GM21825 (cell line): ENCODE measurements around the gene INTS12.
"Not testable (repeated sequence)": the region's sequence is repeated elsewhere in the genome, so short reads cannot be mapped to it uniquely, and the experiment has no call there.

ENCODE experiments used
- ATAC-seq: cut with Tn5 transposase; IDR thresholded peaks from one replicate; pipeline ENCODE4 v1.9.1; 2021; ENCODE audit warnings: mild to moderate bottlenecking, moderate library complexity; ENCODE audit not compliant: unreplicated experiment

Gene INTS12, protein sequence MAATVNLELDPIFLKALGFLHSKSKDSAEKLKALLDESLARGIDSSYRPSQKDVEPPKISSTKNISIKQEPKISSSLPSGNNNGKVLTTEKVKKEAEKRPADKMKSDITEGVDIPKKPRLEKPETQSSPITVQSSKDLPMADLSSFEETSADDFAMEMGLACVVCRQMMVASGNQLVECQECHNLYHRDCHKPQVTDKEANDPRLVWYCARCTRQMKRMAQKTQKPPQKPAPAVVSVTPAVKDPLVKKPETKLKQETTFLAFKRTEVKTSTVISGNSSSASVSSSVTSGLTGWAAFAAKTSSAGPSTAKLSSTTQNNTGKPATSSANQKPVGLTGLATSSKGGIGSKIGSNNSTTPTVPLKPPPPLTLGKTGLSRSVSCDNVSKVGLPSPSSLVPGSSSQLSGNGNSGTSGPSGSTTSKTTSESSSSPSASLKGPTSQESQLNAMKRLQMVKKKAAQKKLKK

DNA sequence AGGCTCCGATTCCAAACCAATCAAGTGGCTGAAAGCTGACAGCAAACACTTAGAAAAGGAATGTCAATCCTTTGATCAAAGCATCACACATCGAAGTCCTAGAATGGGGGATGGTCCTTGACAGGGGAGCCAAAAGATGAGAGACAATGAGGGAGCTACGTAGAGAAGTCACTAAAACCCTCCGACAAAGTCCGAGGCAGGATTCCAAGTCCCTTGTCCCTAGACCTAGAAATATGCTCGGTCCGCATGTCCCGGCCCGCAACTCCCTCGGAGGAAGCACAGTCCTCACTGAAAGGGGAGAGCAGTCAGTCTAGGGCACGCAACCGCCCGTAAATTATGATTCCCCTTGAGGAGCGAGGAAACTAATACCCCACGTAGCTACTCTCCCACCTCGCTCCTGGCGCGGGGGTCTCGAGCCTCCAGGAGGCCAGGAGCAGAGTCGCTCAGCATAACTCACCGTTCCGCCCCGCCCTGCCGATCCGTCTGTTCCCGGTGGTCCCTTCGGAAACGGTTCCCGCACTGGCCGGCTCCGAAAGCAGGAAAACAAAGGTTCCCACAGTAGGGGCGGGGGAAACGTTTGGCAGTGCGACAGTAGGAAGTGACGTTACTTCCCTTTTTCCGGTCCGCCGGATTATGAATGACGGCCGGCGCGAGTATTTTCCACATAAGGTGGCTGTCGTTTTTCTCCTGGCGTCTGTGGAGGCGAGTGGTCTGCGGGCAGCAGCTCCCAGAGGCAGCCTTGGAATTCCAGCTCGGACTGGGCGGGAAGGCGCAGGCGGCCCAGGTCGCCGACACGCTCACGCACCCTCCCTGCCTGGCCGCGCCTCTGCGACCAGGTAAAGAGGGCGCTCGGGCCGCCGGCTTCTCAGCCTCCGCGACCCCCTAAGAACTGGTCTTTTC is at the start of gene INTS12, which contains the start of gene GSTCD:
Gene INTS12, minus strand, starts transcription at position 509 of the 900 bp plus-strand sequence. CDS start 8,684 bp downstream, outside the sequence.
Gene GSTCD, plus strand, starts transcription at position 604 of the 900 bp plus-strand sequence. CDS start 8,830 bp downstream, outside the sequence.
- peak; percentile 69 for ATAC-seq

DNA sequence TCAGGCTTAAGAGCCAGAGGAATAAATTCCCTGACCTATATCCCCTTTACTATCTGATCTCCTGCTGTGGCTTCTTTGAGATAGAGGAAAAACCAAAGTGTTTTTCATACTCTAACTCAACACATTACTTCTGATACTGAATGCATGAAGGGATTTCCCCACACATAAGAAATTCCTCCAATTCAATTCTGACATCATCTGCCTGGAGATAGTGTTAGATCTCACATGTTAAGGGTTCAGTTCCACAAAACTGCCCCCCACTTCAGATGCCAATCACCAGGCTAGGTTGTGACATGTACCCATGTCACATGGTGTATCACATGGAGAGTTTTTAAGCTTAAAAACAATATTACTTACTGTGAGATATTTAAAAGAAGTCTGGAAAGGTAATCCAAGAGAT is 46.9 kb upstream of the INTS12 start:
- no peak for ATAC-seq

DNA sequence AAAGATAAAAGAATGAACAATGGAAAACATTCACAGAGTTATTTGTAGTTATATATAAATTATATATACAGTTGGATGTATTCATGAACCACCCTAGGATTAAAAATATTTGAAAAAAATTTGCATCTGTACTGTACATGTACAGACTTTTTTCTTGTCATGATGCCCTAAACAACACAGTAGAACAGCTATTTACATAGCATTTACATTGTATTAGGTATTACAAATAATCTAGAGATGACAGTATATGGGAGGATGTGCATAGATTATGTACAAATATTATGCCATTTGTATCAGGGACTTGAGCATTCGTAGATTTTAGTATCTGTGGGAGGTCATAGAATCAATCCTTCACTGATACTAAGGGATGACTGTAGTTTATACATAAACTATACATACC is 44.9 kb upstream of the INTS12 start:
- no peak for ATAC-seq

DNA sequence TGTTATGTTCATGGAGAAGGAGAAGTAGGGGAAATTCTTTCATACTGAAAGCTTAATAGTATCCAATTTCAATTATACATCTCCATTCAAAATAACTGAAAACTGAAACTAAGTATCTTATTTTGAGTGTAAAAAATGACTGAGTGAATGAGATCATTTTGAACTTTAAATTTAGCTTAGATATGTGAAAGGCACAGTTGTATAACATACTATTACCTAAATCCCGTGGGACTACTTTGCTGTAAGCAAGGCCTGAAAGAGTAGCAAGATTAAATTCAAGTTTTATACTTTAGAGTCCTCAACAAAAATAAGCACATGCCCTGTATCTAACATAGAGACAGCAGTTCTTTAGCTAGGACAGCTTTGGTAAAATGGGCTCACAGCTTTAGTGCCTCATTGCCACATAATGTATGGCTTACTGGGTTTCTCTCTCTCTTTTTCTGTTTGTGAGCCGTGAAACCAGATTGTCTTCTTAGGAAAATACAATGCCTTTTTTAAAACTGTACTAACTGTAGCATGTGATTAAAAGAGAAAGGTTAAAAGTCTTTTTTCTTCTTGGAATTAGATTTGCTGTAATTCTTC is 43.3 kb upstream of the INTS12 start:
- no peak for ATAC-seq

DNA sequence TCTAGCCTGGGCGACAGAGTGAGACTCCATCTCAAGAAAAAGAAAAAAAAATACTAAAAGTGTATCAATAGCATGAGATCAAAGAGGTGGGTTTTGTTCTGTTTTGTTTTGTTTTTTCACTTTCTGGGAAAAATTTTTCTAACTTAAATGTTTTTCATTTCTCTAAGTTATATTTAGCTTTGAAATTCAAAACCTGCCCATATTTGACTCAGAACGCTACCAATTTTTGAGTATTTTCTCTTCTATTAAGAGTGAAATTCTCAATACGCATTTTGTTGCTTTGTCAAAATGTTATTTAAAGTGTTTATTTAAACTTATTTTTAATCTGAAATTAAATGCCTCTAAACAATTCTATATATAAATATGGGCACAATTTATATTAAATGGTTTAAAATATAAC is 39.7 kb upstream of the INTS12 start:
- no peak for ATAC-seq

DNA sequence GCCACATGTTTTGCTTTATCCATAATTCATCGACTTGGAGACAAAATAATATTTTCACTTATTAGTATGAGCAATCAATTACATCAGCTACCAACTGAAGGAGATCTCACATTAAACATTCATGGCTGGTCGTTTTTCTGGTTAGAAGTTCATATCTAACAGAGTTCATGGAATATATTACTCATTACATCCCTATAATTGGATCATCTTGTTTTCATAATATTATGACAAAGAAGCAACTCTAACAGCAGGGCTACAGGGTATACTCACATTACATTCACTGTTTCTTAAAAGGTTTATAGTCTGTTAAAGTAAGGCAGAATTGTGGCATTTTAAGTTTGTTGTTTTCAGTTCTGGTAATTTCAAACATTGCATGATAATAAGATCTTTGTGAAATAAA is 33.1 kb upstream of the INTS12 start:
- ATAC-seq: no peak

DNA sequence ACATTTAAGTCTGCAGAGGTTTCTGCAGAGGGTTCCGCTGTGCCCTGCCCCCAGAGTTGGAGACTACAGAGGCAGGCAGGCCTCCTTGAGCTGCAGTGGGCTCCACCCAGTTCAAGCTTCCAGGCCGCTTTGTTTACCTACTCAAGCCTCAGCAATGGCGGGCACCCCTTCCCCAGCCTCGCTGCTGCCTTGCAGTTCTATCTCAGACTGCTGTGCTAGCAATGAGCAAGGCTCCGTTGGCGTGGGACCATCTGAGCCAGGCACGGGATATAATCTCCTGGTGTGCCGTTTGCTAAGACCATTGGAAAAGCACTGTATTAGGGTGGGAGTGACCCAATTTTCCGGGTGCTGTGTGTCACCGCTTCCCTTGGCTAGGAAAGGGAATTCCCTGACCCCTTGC is 26.7 kb upstream of the INTS12 start:
- ATAC-seq: not testable (repeated sequence)

DNA sequence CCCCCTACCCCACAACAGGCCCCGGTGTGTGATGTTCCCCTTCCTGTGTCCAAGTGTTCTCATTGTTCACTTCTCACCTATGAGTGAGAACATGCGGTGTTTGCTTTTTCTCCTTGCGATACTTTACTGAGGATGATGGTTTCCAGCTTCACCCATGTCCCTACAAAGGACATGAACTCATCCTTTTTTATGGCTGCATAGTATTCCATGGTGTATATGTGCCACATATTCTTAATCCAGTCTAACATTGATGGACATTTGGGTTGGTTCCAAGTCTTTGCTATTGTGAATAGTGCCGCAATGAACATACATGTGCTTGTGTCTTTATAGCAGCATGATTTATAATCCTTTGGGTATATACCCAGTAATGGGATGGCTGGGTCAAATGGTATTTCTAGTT is 21.4 kb upstream of the INTS12 start:
- not testable (repeated sequence) for ATAC-seq

DNA sequence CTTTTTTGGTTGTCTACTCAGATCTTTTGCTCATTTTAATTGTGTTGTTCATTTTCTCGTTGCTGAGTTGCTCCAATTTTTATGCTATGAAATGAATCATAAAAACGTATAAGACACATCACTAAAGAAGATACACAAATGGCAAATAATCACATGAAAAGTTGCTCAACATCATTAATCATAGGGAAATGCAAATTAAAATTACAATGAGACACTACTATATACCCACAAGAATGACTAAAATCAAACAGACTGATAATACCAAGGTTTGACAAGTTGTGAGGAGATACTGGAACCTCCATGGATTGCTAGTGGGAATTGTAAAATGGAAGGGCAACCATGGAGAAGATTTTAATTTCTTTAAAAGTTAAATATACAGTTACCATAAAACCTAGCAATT is 17.1 kb upstream of the INTS12 start:
- no peak for ATAC-seq

DNA sequence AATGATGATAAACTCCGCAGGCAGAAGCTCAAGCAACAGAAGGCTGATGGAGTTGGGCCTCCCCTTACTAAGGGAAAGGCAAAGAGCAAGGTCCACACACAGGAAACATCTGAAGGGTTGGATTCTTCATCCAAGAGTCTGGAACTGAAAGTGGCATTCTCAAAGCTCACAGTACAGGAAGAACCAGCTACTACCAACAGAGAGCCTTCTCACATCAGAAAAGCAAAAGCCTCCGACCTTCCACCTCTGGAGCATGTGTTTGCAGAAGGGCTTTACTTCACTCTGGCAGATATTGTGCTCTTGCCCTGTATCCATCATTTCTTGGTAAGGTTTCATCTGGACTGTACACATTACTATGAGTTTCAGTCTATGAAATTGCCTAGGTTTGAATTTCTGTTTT is 10.7 kb upstream of the INTS12 start:
- ATAC-seq: no peak

DNA sequence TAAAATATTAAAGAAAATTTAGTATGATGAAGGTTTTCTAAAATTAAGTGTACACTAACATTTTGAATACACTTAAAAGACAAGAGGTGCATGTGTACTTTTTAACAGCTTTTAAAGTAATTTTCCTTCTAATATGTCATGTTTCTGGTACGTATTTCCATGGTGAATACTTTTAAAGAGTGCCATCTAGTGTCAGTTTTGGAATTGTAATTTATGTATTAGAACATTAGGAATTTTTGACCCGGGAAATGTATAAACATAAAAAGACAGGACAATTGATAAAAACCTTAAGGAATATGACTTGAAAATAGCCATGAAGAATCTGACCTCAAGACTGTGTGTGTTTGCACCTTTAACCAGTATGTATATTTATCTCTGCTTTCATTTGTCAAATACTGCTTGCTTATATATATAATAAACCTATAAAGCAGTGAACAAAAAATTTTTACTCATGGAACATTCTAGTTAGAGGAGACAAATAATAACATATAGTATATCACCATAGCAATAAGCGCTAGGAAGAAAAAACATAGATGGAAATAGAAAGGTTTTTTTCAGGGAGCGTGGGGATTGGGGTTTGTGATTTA is 7.3 kb upstream of the INTS12 start:
- ATAC-seq: no peak

DNA sequence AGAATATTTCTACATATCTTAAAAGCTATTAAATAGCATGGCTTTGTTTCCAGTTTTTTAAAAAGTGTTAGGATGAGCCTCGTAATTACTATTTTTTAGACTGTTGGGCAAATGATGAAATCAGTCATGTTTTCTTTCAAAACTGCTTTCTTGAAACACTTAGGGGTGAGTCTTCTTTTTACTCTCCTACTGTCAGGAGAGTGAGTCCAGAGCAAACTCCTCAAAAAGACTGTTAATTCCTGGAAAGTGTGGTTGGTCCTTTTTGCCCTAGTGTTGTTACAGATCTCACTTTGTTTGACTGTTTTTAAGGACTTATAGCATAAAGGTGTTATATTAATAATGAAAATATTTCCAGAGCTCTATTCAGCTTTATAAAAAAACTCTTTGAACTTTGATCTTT is 6.4 kb upstream of the INTS12 start:
- no peak for ATAC-seq

DNA sequence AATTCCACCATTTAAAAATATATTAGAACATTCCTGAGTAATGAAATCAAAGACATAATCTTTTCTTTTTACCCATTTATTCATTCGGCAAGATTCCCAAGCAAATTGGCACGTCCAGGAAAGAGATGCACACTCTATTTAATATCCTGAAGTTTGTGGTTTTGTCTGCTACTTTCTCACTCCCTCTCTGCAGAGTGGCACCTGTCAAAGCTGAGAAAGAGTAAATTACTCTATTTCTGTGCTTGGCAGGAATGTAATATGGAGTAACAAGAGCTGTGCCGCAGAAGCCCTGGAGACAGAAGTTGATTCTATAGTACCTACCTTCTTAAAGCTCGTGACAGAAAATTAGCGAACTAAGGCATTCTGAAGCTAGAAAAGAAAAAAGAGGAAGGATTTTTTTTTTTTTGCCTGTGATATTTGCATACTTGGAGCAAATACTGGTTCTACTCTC is 5.6 kb upstream of the INTS12 start:
- peak; percentile 56 for ATAC-seq

DNA sequence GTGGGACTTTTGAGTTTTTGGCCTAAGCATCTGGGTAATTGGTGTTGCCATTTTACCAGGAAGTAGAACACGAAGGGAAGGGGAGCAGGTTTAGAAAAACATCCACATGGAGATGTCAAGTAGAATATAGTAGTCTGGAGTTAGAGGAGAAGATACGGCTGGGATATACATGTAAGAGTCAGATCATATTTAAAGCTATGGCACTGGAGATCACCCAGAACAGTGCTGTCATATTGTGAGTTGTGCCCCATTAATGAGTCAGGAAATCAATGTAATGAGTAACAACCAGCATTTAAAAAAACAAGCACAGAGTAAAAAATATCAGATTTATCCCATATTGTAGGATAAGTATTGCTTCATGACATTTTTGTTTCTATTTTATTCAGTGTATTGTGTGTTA is 4.3 kb upstream of the INTS12 start:
- ATAC-seq: no peak

DNA sequence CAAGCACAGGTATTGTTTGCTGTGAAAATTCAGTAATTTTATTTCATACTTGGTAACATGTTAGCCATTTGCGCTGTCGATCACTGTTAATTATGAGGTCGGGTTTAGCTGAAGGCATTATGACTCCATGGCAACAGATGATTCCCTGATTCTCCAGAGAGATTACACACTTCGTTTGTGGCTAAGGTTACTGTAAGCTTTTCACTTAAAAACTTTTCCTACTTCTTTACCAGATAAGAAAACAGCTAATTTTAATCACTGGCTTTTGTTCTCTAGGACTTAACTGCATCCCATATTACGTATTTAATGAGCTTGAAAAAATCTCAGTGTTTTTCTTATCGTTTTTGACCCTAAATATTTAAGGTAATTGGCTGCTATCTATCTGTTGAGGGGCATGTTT is 2.2 kb upstream of the INTS12 start:
- no peak for ATAC-seq

DNA sequence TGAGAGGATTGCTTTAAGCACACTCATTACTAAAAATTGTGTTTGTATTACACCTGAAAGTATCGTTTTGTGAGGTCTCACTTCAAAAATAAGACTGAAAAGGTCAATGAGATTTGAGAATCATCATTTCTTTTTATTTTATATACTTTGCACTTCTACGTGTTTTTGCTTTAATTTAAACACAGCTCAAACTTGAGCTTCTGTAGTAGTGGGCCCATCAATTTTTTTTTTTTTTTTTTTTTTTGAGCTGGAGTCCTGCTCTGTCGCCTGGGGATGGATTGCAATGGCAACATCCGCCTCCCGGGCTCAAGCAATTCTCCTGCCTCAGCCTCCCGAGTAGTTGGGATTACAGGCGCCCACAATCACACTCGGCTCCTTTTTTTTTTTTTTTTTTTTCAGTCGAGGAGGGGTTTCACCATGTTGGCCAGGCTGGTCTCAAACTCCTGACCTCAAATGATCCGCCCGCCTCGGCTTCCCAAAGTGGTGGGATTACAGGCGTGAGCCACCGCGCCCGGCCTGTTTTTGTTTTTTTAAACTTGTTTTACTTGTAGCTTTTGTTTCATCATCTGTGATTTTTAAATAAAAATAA is 1.6 kb upstream of the INTS12 start:
- ATAC-seq: no peak

DNA sequence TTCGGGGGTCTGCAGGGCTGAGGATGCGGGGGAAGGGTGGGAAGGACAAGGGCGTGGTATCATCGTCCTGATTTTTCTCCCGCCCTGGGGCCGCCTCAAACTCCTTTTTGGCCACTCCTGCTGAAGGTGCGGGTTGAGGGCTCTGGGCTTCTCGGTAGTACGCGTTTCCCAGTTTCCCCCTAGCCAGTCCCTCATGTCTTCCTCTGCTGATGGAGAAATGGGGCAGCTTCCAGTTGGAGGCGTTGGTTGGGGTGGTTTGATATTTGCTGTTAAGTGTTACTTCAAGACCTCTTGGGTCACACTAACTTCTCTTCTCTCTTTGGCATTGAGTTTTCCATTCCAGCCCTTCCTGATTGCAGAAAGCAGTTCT is 577 bp upstream of the INTS12 start:
- ATAC-seq: peak; percentile 38

DNA sequence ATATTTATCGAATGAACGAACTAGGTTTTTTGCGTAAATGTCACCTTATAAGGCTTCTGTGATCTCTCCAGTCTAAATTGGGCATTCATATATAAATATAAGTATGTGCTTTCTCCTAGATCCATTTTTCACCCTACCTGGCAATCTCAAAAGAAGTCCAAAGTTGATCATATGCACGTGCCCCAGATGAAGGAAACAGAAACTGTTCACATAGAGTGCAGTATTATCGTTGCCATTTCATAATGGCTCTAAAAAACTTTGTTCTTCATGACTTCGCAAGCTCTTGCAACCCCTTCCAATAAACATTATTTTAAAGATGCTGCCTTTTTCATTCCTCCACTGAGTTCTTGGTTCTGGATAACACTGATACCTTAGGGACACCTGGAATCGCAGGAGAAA is 708 bp downstream of the INTS12 start:
- ATAC-seq: no peak

DNA sequence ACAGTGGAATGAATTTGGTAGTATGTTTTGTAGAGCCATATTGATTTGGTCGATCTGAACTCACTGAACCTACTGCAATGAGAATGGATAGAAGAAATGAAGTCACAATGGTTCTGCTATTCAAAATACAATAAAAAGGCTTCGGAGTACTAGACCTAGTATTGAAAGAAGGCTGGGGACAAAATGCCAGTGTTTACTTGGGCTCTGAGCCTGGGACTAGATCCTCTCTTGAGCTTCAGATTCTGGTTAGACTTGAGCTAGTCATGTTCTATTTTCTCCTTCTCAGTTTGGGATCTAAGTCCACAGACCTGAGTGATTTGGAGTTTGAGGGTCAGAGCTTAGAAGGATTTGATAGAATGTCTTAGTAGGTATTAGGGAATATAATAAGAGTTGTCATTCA is 9.9 kb downstream of the INTS12 start:
- ATAC-seq: no peak

DNA sequence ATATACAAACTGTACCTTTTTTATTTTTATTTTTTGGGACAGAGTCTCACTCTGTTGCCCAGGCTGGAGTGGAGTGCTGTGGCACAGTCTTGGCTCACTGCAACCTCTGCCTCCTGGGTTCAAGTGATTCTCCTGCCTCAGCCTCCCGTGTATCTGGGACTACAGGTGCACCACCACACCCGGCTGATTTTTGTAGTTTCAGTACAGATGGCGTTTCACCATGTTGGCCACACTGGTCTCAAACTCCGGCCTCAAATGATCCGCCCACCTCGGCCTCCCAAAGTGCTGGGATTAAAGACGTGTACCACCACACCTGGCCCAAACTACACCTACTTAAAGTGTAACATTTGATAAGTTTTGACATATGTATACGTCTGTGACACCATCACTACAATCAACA is 12.7 kb downstream of the INTS12 start:
- ATAC-seq: not testable (repeated sequence)

DNA sequence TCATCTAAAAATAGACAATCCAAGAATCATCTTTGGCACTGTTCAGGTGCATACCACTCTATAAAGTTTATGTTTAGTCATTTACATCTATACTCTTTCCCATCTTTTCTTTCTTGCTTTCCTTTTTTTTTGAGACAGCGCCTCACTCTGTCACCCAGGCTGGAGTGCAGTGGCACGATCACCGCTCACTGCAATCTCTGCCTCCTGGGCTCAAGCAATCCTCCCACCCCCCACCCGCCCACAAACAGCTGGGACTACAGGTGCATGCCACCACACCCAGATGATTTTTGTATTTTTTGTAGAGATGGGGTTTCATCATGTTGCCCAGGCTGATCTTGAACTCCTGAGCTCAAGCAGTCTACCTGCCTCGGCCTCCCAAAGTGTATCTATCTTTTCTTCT is 13.7 kb downstream of the INTS12 start:
- ATAC-seq: not testable (repeated sequence)
